ENCODE measurements around the gene OLFML2B. TPM values are rescaled to one million over a fixed set of nuclear protein-coding genes. Genes with fewer than 3 reads are reported as not detected.

Gene OLFML2B
- total and polyA plus RNA-seq, 2 of the 4 experiments (the other 2 are of a cell fraction) = 0.36 to 0.74 TPM

DNA sequence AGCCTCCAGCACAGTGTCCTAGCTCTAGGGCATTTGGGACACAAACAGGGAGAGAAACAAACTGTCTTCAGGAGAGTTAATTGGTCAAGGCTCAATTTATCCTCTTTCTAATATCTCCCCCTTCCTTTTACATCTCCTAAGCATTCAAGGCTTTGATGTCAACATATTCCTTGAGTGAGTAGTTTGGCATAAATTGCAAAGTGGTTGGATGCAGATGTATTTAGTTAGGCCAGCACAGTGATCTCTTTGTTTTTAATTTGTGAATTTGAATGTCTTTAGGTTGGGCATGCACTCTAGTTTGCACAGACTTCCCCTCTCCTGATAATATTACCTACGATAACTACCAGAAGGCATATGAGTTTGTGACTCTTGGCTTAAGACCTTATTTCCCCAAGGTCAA, 12.5 kb upstream of the OLFML2B start:
- Histone ChIP-seq H3K27ac (ENCODE audit: insufficient read depth, low read length) (no peak overlapping the region), H2BK5ac (ENCODE audit: low read depth, low read length, poor library complexity, severe bottlenecking) (no peak overlapping the region), H4K91ac (ENCODE audit: insufficient read depth, low read depth, low read length) (no peak overlapping the region), H3K4me3 (ENCODE audit: insufficient read depth, low read depth, low read length) (no peak overlapping the region), H4K20me1 (ENCODE audit: insufficient read depth, low read length) (no peaks in the 10 kb centered on the region), H2BK15ac (ENCODE audit: low read depth, low read length) (no peak overlapping the region), H4K8ac (ENCODE audit: low read depth in 2 of 2, low read length in 2 of 2) (no peak overlapping the region), H2BK120ac (ENCODE audit: low read depth, low read length) (no peak overlapping the region), H3K79me1 (ENCODE audit: low read depth in 1 of 2, low read length in 2 of 2) (no peaks in the 10 kb centered on the region), H3K14ac (replicated peaks; ENCODE audit: low read depth, low read length) (no peak overlapping the region), H3K36me3 (ENCODE audit: control insufficient read depth, insufficient read depth, low read length) (no peaks in the 10 kb centered on the region), H3K18ac (ENCODE audit: low read depth, low read length) (no peak overlapping the region), H3K4me1 (ENCODE audit: control insufficient read depth, insufficient read depth, low read length) (no peaks in the 10 kb centered on the region), H3K27me3 (ENCODE audit: control insufficient read depth, insufficient read depth, low read length) (peaks cover 18% of the 10 kb centered on the region), H3K56ac (ENCODE audit: extremely low read depth, insufficient read depth, low read length) (no peak overlapping the region), H3K23ac (ENCODE audit: low read depth, low read length) (no peak overlapping the region), H2BK20ac (ENCODE audit: low read depth, low read length) (no peak overlapping the region), H2AFZ (replicated peaks; ENCODE audit: low read length, poor library complexity) (no peak overlapping the region), H4K5ac (ENCODE audit: low read depth, low read length) (no peak overlapping the region), H3K4ac (ENCODE audit: low read depth, low read length) (no peak overlapping the region), H3K9me3 (ENCODE audit: control insufficient read depth, insufficient read depth, low read length) (no peaks in the 10 kb centered on the region), H3K9me1 (ENCODE audit: insufficient read depth, low read length) (no peaks in the 10 kb centered on the region), H3K9ac (ENCODE audit: low read depth, low read length) (no peak overlapping the region), H2AK5ac (ENCODE audit: low read depth, low read length) (no peak overlapping the region), H2AK9ac (replicated peaks; ENCODE audit: low read depth, low read length, poor library complexity) (no peak overlapping the region), H3K4me2 (ENCODE audit: low read depth, low read length) (no peak overlapping the region)
- dilution Hi-C loops (cut with HindIII; ENCODE audit: low sequenced_read_pairs, unreplicated experiment) = no loop called here
- WGBS, 2 experiments (ENCODE audit: extremely low coverage in 2 of 2, insufficient read length in 1 of 2) = no CpG with 5 or more reads among the region's 1 CpG
- DNase-seq = no peak
- POLR2A ChIA-PET (ENCODE audit: unreplicated experiment) = no interaction called here
- TF ChIP-seq MAZ (IDR thresholded peaks at IDR 0.05; ENCODE audit: borderline replicate concordance, low read depth, low read length) = no peak
- no peak for TF ChIP-seq CEBPB (IDR thresholded peaks at IDR 0.05; ENCODE audit: low read depth, low read length)
- TF ChIP-seq RFX5 (IDR thresholded peaks at IDR 0.05; ENCODE audit: low read depth, low read length) = no peak
- TF ChIP-seq RAD21 (IDR thresholded peaks at IDR 0.05; ENCODE audit: low read length) = no peak
- no peak for TF ChIP-seq NFE2L2 (IDR thresholded peaks at IDR 0.05; ENCODE audit: low read depth, low read length)
- no peak for TF ChIP-seq MAFK (IDR thresholded peaks at IDR 0.05; ENCODE audit: low read depth, low read length)
- TF ChIP-seq MXI1 (IDR thresholded peaks at IDR 0.05; ENCODE audit: borderline replicate concordance, low read depth, low read length) = no peak
- TF ChIP-seq ELK1 (IDR thresholded peaks at IDR 0.05; ENCODE audit: borderline replicate concordance, low read depth, low read length) = no peak
- TF ChIP-seq FOS (IDR thresholded peaks at IDR 0.05; ENCODE audit: low read depth, low read length) = no peak
- TF ChIP-seq CHD1 (IDR thresholded peaks at IDR 0.05; ENCODE audit: low read depth, low read length) = no peak
- no peak for TF ChIP-seq CTCF (conservative IDR thresholded peaks at IDR 0.05; ENCODE audit: low read depth, low read length)
- no peak for TF ChIP-seq POLR2A (IDR thresholded peaks at IDR 0.05; ENCODE audit: low read depth, low read length)
- TF ChIP-seq USF2 (IDR thresholded peaks at IDR 0.05; ENCODE audit: low read depth, low read length) = no peak
- TF ChIP-seq RCOR1 (IDR thresholded peaks at IDR 0.05; ENCODE audit: insufficient replicate concordance, low read length) = no peak
- no peak for TF ChIP-seq BHLHE40 (IDR thresholded peaks at IDR 0.05; ENCODE audit: low read depth, low read length)
- no peak for TF ChIP-seq SMC3 (IDR thresholded peaks at IDR 0.05; ENCODE audit: low read depth, low read length)
- no peak for ATAC-seq (ENCODE audit: low read depth)
- CTCF ChIA-PET = interaction anchor here (0.6 to 5.0 kb wide), 5 partner anchors 108 to 243 kb away, joined by 3 to 76 read pairs (median 7); no protein-coding TSS in a partner anchor
- no TSS peak for BruUV-seq (replicated peaks)
- in situ Hi-C loops (cut with MboI; ENCODE audit: low sequenced_read_pairs) = loop anchor here (5.0 kb wide), 1 partner anchor 249 kb away; no protein-coding TSS in a partner anchor
- intact Hi-C loops (cut with micrococcal nuclease) = no loop called here

Measured in IMR-90 (cell line).